ENCODE measurements around the gene STK33.

- no peak for TF ChIP-seq CTCF (IDR thresholded peaks at IDR 0.05; ENCODE audit: extremely low read depth in 1 of 2, insufficient read depth in 1 of 2, low read depth in 1 of 2, low read length in 2 of 2)
- TF ChIP-seq GATA2 (IDR thresholded peaks at IDR 0.05; ENCODE audit: insufficient read depth, insufficient read length, low read depth, low read length), result no peak
- TF ChIP-seq POLR2A (IDR thresholded peaks at IDR 0.05; ENCODE audit: low read depth, low read length), result no peak
- TF ChIP-seq EZH2 (IDR thresholded peaks at IDR 0.05; ENCODE audit: borderline replicate concordance, low read depth, low read length, severe bottlenecking), result no peak
- no peak for TF ChIP-seq MYC (IDR thresholded peaks at IDR 0.05; ENCODE audit: low read depth, low read length)
- no peak for TF ChIP-seq POLR2AphosphoS5 (IDR thresholded peaks at IDR 0.05; ENCODE audit: insufficient read depth, low read depth, low read length)
- TF ChIP-seq MAX (IDR thresholded peaks at IDR 0.05; ENCODE audit: insufficient read depth, insufficient read length), result no peak
Observed at GRCh38 chr11:8365216-8365941, 228.6 kb downstream of the STK33 start.
